ACC112 (cell line): ENCODE measurements around the gene AREG.

Experiments
- H2AFZ ChIP-seq: fragments of 200-600 bp; sonication (generic); one replicate; pipeline ENCODE4 v1.6.0; 2017; ENCODE audit warnings: antibody characterized with exemption, low read length; ENCODE audit not compliant: unreplicated experiment
- H3K27ac ChIP-seq: fragments of 200-600 bp; sonication (generic); 2 replicates; pipeline ENCODE4 v1.5.1; 2014; ENCODE audit warnings: low read depth, mild to moderate bottlenecking, antibody characterized with exemption, low read length, moderate library complexity
- H3K27me3 ChIP-seq: fragments of 200-600 bp; sonication (generic); 2 replicates; pipeline ENCODE4 v1.6.1; 2014; ENCODE audit warnings: mild to moderate bottlenecking, antibody characterized with exemption, low read length, moderate library complexity, mixed read lengths; ENCODE audit not compliant: insufficient read depth
- H3K36me3 ChIP-seq: fragments of 200-600 bp; sonication (generic); 2 replicates; pipeline ENCODE4 v1.6.1; 2016; ENCODE audit warnings: mild to moderate bottlenecking, antibody characterized with exemption, low read length, moderate library complexity, mixed read lengths; ENCODE audit not compliant: insufficient read depth
- H3K4me1 ChIP-seq: fragments of 200-600 bp; sonication (generic); one replicate; pipeline ENCODE4 v1.6.1; 2016; ENCODE audit warnings: low read length, mixed read lengths; ENCODE audit not compliant: insufficient read depth, unreplicated experiment, control insufficient read depth
- H3K4me3 ChIP-seq: fragments of 200-600 bp; sonication (generic); 2 replicates; pipeline ENCODE4 v1.5.1; 2014; ENCODE audit warnings: mild to moderate bottlenecking, low read depth, low read length
- H3K79me2 ChIP-seq: fragments of 200-600 bp; sonication (generic); one replicate; pipeline ENCODE4 v1.6.0; 2016; ENCODE audit warnings: low read length; ENCODE audit not compliant: control insufficient read depth, unreplicated experiment, insufficient read depth

Gene AREG

DNA sequence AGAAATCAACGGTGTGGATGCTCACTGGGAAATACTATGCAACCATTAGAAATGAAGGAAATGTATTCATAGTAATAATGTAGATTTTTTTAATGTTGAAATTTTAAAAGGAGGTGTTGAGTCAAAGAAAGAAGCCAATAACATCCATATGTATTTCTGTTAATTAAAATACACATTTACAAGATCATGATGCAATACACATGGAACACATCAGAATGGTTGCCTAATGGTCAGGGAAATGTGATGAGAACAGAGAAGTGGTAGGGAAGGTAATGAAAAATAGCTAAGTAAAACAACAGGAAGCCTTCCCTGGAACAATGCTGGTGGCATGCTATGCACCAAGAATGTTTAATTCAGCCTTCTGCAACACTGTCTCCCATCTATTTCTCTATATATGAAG lies 18.2 kb downstream of the AREG start:
- Histone ChIP-seq H3K36me3 (no peaks in the 10 kb centered on the region), H3K4me1 (no peaks in the 10 kb centered on the region), H3K27ac (no peak overlapping the region)

DNA sequence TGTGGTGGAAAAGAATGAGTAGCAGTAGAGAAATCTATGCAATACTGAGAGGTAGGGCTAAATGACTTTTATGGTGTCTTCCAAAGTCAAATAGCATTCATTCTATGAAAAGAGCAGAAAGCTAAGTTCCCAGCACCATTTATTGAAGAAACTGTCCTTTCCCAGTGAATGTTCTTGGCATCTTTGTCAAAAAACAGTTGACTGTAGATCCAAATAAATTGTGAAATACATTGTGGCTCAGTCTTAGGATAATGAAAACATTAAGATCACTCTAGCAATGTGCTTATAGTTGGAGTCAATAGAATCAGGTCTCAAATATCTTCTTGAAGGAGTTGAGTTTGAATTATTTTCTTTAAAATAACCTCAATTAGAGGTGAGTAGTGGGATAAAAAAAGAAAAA lies 19.4 kb downstream of the AREG start:
- Histone ChIP-seq H3K36me3 (no peaks in the 10 kb centered on the region), H3K4me1 (no peaks in the 10 kb centered on the region), H3K27ac (no peak overlapping the region), H3K4me3 (no peak overlapping the region), H3K27me3 (no peaks in the 10 kb centered on the region), H2AFZ (no peak overlapping the region), H3K79me2 (no peaks in the 10 kb centered on the region)

More for the DNA sequence above, 18.2 kb downstream of the AREG start:
- no peaks in the 10 kb centered on the region for H3K27me3 ChIP-seq
- no peaks in the 10 kb centered on the region for H3K79me2 ChIP-seq
- H2AFZ ChIP-seq, result no peak overlapping the region
- no peak overlapping the region for H3K4me3 ChIP-seq

DNA sequence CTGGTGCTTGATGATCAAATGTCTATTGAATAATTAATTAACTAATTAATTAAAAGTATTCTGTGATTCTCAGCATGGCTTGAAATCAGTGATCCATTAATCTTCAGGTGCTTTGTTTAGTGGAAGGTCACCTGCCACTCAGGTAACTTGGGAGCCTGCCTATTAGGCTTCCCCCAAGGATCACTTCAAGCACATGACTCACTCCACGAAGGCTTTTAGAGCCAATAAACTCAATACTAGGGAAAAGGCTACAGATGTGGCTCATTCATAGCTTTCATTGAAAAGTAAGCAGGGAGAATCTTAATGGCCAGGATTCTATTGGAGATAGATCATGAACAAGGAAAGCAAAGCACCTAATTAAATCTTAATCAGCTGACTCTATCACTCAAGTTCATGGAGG lies 21.3 kb downstream of the AREG start:
- no peaks in the 10 kb centered on the region for H3K27me3 ChIP-seq
- H3K36me3 ChIP-seq, result no peaks in the 10 kb centered on the region
- no peaks in the 10 kb centered on the region for H3K4me1 ChIP-seq
- no peaks in the 10 kb centered on the region for H3K79me2 ChIP-seq
- no peak overlapping the region for H3K4me3 ChIP-seq
- no peak overlapping the region for H2AFZ ChIP-seq
- no peak overlapping the region for H3K27ac ChIP-seq

DNA sequence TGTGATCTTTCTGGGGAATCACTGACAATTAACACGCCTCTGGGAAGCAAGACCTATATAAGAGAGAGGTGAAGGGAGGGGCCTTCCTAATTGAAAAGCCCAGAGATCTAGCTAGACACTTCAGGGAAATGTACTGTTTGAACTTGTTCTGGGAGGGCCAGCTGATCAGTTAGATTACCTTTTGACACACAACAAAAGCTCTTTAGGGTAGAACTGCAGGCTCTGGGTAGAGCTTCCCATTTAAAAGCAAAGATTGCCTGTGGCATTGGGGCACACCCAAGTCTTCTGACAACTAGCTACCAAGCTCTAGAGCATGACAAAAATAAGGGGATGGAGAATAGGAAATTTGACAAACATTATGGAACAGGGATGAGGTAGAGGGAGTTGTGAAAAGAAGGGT lies 26.3 kb downstream of the AREG start:
- peaks cover 31% of the 10 kb centered on the region for H3K4me1 ChIP-seq
- no peak overlapping the region for H2AFZ ChIP-seq
- no peak overlapping the region for H3K27ac ChIP-seq
- H3K36me3 ChIP-seq, result no peaks in the 10 kb centered on the region
- no peaks in the 10 kb centered on the region for H3K79me2 ChIP-seq
- no peaks in the 10 kb centered on the region for H3K27me3 ChIP-seq
- no peak overlapping the region for H3K4me3 ChIP-seq

DNA sequence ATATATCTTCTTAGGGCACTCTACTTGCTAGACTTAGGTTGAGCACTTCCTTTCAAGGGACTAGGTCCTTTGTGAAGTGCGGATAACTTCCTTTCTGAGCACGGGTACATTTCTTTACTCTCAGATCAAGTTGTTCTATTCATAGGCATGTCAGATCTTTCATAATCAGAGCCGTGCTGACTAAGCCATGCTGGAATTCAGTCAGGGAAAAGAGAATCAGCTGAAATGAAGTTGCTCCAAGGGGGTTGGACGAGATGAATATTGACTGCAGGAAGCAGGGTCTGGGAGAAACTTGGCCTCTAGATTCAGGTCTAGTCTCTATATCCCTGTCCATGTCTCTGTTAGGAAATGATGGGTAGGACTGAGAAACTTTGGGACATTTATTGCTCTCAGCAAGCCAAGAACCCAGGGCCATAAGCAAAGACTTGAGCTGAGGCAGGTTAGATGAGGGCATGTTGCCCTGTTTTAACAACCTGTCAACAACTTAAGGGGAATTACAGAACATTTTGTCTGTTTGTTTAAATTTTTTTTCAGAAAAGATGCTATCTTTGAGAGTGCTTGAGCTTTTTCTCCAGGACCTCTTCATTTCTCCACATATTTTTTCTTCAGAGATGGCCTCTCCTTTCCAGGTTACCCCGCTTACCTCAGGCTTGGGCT lies 28.3 kb downstream of the AREG start:
- peak overlapping the region; percentile 35 for H2AFZ ChIP-seq

GRCh38 chr4:74474345-74475090 lies 29.6 kb downstream of the AREG start:
- Histone ChIP-seq H3K4me1 (peaks cover 31% of the 10 kb centered on the region), H3K79me2 (no peaks in the 10 kb centered on the region), H3K27me3 (no peaks in the 10 kb centered on the region), H2AFZ (no peak overlapping the region), H3K27ac (peak overlapping the region; percentile 71), H3K4me3 (no peak overlapping the region), H3K36me3 (no peaks in the 10 kb centered on the region)

More for the DNA sequence above, 28.3 kb downstream of the AREG start:
- Histone ChIP-seq H3K4me3 (no peak overlapping the region), H3K79me2 (no peaks in the 10 kb centered on the region), H3K27me3 (no peaks in the 10 kb centered on the region), H3K27ac (peak overlapping the region; percentile 71), H3K4me1 (peaks cover 31% of the 10 kb centered on the region), H3K36me3 (no peaks in the 10 kb centered on the region)

DNA sequence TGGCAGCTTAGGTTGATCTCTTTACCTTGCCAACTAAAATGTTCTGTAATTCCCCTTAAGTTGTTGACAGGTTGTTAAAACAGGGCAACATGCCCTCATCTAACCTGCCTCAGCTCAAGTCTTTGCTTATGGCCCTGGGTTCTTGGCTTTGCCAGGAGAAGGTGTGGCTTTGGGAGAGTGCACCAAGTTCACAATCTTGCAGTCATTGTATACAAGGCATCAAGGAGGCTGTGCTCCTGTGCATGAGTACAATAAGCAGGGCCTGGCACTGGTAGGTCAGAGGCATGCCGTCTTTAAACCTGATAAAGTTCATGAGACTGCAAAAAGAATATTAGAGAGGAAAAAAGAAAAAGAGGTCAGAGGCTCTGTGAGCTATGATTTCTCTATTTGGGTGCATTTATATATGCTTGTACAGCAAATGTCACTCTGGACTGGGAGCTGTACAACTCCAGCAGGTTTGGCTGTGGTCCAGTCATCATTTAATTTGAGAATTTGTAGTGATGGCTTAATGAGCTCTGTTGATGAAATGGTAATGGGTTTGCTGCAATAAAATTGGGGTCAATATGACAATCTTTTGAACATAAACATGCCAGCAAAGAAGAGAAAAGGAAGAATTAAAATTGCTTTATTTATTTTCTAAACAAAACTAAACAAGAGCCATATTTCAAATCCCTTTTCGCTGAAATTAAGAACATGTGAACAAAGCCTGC lies 30.3 kb downstream of the AREG start:
- no peak overlapping the region for H3K4me3 ChIP-seq
- H3K27me3 ChIP-seq, result no peaks in the 10 kb centered on the region
- no peak overlapping the region for H3K27ac ChIP-seq
- H2AFZ ChIP-seq, result no peak overlapping the region
- peaks cover 31% of the 10 kb centered on the region for H3K4me1 ChIP-seq
- no peaks in the 10 kb centered on the region for H3K36me3 ChIP-seq
- H3K79me2 ChIP-seq, result no peaks in the 10 kb centered on the region

GRCh38 chr4:74475946-74476345 lies 31.0 kb downstream of the AREG start:
- Histone ChIP-seq H3K79me2 (no peaks in the 10 kb centered on the region), H3K27me3 (no peaks in the 10 kb centered on the region), H3K4me1 (peaks cover 31% of the 10 kb centered on the region), H2AFZ (no peak overlapping the region), H3K4me3 (no peak overlapping the region), H3K27ac (no peak overlapping the region), H3K36me3 (no peaks in the 10 kb centered on the region)

- Histone ChIP-seq H3K4me1 (peaks cover 14% of the 10 kb centered on the region), H3K27ac (no peak overlapping the region), H3K4me3 (no peak overlapping the region), H3K27me3 (no peaks in the 10 kb centered on the region), H2AFZ (no peak overlapping the region), H3K79me2 (no peaks in the 10 kb centered on the region), H3K36me3 (no peaks in the 10 kb centered on the region)
Observed at GRCh38 chr4:74479009-74479408, 34.1 kb downstream of the AREG start.

DNA sequence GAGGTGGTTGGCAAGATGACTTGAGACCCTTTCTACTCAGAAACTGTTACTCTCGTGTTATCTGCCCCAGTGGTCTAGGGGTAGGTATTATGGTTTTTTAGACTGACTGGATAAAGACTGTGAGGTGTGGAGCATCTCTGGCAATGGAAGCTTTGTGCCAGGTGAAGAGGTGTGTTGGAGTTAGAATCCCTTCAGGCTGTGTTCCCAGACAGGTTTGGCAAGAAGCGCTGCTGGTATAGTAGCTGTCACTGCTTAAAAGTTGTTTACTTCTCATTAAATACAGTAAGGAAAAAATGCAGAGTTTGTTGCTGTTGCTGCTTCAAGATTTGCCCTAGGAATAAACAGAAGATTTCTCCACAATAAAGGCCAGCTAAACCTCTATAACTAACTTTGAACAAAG lies 35.3 kb downstream of the AREG start:
- no peak overlapping the region for H3K27ac ChIP-seq
- no peak overlapping the region for H3K4me3 ChIP-seq
- no peaks in the 10 kb centered on the region for H3K27me3 ChIP-seq
- H3K4me1 ChIP-seq, result peaks cover 2% of the 10 kb centered on the region
- no peak overlapping the region for H2AFZ ChIP-seq
- H3K36me3 ChIP-seq, result no peaks in the 10 kb centered on the region
- H3K79me2 ChIP-seq, result no peaks in the 10 kb centered on the region
